Right renal pelvis (tissue), 4 donors: ENCODE results near the gene PALS1. TPM values are rescaled to one million over a fixed set of nuclear protein-coding genes. Genes with fewer than 3 reads are reported as not detected.

Source experiments
- DNase-seq, 4 donors: peaks; one replicate each; pipeline ENCODE4 v3.0.0-alpha.2; 2013; ENCODE audit warnings: low read depth in 4 of 4, low spot score in 3 of 4, missing footprints in 1 of 4
- polyA plus RNA-seq, 4 donors: library from polyadenylated mRNA; unstranded; fragments of 120-200 nt; gene quantifications; one replicate each; pipeline ENCODE4 v1.2.1, GENCODE V29; 2013; ENCODE audit not compliant: insufficient read length in 4 of 4

PALS1 gene
- 100 to 1,000 TPM; 125 to 152 (median 135) TPM for polyA plus RNA-seq

DNA sequence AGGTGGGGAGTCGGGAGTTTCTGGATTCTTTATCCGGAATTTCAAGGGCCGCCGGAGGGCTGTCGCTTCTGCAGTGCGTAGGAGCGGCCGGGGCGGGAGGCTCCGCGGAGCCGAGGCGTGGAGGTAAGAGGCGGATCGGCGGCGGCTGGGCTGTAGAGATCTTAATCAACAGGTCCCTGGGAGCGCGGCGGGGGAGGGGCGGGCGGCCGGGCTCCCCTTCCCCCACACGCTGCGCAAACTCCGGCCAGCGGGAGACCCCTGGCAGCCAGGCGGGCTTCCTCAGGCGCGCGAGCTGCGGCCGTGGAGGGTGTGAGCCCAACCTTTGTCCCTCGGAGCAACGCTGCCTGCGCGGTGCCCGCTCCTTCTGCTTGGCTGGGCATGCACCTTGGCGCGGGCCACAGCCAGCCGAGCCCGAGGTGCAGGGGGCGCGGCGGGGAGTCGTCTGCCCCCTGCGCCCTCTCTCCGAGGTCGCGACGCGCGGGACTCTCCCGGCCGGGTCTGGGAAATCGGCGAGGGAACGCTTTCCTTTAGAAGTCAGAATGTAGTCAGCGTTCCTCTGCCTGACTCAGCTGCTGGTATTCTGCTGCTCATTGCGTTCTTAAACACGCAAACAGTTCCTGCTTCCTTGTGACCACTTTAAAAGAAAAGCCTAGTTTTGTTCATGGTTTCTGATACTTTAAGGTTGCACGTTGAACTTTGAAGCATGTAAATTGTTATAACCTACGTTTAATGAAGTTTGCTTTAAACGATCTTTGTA lies at the start of gene PALS1:
PALS1 (plus strand) TSS at position 25 of the 757 bp plus-strand sequence. CDS start 37,736 bp downstream, outside the sequence.
- peak in 3 of 4 donors; percentile 33 to 74 (median 40) for DNase-seq

DNA sequence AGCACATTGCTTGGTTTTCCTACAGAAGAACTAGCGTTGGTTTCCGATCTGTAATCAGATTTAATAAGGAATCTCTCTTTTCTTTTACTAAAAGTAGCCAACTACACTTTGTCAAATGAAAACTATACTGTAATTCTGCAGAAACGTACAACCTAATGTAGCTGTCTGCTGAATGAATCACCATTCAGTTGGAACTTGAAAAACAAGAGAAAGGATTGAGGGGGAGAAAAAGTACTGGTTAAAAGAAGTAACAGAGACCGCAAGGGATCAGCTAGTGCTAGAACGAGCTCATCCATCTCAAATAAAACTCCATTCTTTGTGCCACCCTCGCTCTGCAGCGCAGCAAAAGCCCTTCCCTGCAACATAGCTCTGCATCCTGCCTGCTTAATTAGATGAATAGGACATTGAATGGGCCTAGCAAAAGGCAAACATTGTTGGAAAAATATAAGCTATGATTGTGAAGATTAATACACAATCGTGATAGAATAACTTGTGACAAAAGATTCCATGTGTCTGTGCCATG lies 49.4 kb upstream of the PALS1 start:
- no peak for DNase-seq

DNA sequence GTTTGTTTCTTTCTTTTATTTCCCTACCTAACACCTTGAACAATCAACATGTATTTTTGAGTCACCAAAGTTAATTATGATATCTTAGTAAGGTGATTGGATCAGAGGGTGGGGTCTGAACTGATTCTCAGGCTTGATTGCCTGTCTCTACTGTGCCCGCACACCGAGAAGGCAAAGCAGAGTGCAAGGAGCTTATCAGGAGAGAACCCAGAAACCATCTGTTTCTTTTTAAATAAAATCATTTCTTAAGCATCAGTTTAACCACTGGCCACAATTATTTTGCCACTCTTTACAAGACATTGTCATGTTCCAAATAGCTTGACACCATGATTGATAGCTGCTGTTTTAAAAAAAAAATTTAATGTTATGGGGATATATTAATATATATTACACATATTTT lies 48.9 kb upstream of the PALS1 start:
- DNase-seq: no peak

DNA sequence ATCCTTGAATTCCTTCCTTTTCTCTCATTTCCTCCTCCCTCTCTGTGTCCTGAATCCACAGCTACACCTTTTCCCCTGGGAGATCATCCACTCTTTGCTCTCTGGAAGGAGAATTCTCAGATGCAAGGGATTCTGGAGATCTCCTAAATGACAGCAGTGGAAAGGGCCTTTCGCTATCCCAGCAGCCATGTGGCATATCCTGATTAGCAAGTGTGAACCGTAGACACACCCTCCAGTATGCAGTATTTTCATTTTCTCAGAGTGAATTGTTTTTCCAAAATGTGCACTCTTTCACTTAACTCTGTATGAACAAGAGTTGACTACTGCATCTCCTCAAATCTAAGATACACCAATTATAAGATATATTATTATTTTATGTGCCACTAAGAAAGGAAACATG lies 46.0 kb upstream of the PALS1 start:
- no peak for DNase-seq

DNA sequence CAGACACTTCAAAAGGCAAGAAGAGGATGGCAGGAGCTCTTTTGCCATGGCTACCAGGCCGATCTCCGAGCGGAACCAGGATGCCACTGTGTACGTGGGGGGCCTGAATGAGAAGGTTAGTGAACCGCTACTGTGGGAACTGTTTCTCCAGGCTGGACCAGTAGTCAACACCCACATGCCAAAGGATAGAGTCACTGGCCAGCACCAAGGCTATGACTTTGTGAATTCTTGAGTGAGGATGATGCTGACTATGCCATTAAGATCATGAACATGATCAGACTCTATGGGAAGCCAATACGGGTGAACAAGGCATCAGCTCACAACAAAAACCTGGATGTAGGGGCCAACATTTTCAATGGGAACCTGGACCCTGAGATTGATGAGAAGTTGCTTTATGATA lies 42.2 kb upstream of the PALS1 start:
- DNase-seq: no peak

DNA sequence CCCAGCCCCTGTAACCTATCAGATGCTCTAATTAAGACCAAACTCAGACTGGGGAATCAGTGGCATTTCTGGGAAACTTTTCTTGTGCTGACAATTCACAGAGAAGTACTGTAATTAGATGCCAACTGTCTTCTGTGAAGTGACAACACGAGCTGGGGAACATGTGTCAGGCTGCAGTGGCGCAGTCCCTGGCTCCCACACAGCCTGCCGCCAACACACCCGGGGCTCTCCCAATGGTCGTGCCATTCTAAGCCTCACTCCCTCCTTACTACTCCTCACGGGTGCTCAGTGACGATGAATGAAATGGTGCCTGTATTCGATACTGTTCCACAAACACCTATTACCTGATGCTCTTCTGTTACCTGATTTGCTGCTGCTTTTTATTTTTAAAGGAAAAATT lies 33.4 kb upstream of the PALS1 start:
- DNase-seq: no peak

DNA sequence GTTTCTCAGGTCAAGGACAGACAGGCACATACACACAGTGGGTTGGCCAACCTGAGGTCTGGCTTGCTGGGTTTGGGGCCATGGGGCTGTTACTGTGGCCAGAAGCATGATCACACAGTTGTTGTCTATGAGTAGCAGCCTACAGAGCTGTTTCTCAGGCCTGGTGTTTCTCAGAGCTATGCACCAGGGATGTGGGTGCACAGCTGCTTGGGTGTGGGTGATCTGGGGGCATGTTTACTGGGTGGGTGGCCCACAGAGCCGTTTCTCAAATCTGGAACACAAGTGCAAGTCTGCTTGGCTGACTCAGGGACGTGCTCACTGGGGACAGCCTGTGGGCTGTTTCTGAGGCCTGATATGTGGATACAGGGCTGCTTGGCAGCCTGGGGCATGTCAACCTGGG lies 23.1 kb upstream of the PALS1 start:
- DNase-seq: no peak

DNA sequence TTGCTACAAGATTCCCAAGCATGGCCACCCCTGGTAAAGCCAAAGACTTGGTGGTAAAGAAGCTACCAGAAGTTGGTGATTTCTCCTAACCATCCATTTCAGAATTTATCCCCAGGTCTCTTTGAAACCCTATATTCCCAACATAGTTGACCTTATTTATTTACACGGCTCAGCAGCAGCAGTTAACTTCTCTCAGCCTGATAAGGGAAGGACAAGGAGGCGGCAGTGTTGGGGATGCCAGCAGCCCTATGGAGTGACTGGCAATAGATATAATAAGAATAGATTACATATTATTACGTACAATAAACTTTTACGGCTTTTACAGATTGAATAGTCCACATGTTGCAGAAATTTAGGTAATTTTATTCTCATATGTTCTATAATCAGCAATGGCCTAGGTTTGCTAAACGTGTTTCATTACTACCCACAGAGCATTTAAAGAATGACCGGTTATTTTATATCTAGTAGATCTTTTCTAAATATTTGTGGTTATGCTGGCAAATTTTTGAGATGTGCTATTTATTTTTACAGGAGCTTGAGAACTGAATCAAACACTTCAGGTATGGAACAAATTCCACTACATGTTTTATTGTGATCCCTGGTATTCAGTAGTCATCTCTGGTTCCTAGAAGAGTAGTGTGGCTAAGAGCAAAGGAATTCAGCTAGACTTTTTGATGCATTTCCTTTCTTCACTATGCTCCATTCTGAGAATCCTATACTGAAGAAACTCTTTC lies 19.8 kb upstream of the PALS1 start:
- no peak for DNase-seq

DNA sequence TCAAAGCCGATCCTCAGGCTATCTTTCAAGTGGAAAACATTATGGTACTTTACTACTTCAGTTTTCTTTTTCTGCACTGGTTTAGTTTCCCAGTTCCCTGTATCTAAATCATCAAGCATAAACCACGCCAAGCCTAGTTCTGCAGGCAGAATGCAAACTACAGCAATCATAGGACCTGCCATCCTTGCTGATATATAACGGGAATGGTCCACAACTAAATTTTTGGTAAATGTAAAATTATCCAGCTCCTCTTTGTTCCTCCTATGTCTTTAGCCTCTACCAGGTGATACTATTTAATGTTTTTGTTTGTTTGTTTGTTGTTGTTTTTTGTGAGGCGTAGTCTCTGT lies 19.3 kb upstream of the PALS1 start:
- DNase-seq: no peak

DNA sequence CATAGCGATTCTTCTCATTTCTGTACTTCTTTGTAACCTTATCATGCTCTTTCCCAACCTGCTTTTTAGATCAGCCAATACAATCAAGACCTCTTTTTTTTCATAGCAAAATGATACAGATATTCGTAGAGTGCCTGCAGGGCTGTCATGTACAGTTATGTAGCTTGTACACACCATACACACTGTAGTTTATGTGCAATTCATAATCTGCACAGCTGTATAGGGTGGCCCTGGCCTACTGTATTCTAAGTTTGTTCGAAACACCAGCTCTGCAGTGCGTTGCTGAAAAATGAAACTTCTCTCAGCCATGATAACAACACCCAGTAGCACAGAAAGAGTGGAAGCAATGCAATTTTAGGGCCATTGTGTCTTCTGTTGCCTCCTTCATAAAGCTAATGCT lies 15.7 kb upstream of the PALS1 start:
- DNase-seq: no peak

DNA sequence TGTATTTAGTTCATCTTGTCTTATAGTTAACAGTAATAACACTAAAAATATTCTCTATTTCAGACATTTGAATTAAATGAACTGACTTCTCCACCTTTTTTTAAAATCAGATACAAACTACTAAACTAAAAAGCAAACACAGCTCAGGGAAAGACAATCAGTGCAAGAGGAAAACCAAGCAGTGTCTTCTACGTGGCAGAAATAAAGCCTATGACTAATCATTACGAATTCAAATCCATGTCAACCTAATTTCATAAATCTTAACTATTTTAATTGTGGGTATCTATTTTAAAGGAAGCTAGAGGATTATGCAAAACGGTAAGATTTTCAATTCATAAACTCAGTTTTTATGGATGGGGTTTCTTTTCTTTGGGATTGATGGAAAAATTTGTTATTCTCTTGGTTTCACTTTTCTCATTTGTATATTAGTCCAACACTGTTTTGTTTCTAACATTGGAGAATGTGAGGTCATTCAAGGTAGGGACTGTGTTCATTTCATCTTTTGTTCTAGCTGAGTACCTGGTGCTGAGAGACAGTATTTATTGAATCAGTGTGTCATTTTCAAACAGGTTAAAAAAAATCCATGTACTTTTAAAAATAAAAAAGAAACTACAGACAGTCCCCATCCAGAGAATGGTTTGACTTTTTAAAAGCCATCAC lies 12.8 kb upstream of the PALS1 start:
- DNase-seq: no peak

DNA sequence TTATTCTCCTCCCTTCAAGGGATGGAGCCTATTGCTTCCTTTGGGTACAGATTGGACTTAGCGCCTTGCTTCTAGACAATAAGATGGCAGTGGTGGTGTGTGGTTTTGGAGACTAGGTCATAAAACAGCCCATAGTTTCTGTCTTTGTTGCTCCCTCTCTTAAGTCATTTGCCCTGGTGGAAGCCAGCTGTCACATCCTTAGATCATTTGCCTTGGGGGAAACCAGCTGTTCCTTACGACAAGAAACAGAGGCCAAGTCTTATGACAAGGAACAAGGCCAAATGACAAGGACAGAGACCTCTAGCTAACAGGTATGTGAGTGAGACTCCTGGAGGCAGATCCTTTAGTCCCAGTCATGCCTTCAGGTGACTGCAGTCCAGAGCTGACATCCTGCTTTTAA lies 9.2 kb upstream of the PALS1 start:
- DNase-seq: no peak

DNA sequence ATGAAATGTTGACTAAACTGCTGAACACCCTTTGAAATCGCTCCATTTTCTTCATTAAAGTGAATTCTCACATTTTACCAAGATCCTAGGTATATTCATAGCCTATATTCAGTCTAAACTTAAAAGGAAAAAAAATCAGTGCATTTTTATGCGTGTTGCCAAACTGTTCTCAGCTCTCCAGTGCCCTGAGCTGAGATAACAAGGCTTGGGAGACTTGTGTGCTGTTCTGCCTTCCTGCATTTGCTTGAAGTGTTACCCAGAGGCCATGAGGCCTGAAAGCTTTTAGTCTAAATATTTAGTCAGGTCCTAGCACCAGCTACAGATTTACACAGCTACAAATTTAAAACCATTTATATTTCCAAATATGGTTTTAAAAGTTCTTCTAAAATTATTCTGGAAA lies 8.6 kb upstream of the PALS1 start:
- no peak for DNase-seq

DNA sequence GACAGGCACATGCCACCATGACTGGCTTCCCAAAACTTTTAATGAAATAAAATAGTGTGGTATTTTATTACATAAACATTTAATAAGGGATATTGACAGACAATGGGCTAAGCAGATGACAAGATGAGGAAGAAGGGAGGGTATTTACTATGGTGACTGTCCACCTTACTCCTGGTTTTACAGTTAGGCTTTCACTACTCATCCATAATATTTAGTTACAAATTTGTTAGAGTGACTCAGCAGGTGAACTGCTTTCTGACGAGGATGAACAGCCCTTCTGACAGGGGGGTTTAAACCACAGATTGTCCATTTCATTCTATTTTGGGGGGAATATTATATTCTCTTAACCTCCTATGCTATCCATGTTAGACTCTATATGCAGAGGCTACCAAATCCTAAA lies 3.6 kb upstream of the PALS1 start:
- no peak for DNase-seq

DNA sequence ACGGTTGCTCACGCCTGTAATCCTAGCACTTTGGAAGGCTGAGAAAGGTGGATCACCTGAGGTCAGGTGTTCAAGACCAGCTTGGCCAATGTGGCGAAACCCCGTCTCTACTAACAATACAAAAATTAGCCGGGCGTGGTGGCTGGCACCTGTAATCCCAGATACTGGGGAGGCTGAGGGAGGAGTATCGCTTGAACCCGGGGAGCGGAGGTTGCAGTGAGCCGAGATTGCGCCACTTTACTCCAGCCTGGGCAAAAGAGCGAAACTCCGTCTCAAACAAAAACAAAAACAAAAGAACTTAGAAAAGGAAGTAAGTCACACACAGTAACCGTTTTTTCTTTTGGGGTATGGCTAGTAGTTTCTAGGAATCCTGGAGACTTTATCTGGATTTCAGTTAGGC lies 1.7 kb upstream of the PALS1 start:
- DNase-seq: no peak

DNA sequence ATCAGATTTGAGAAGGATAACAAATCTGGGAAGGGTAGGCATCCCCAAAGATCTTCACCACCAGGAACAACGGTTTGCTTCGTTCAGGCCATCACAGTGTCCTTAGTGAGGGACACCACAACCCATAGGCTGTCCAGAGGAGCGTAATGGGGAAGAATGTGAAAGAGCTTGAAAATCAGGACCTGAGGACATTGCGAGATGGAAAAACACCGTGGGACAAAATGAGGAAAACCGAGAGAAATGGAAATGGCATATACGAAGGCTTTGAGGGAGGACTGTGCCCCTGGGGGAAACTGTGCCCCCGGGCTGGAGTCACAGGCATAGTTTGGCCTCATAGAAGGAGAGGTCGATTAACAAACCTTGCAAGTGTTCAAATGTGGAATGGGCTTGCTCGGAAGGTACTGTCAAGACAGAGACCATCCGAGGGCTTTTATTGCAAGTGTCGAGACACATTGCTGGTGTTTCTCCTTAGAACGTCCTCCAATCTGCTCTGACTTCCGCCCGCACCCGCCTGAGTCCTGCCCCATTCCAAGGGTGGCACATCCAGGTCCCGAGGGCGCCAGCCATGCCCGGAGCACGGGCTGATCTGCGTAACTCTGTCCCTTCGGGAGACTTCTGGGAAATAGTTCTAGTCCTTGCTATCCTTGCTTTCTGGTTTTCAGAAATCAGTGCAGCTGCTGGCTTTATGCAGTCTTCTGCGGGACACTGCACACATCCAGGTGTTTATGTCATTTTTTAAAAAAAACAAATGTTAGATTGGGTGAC lies 885 bp upstream of the PALS1 start:
- no peak for DNase-seq

DNA sequence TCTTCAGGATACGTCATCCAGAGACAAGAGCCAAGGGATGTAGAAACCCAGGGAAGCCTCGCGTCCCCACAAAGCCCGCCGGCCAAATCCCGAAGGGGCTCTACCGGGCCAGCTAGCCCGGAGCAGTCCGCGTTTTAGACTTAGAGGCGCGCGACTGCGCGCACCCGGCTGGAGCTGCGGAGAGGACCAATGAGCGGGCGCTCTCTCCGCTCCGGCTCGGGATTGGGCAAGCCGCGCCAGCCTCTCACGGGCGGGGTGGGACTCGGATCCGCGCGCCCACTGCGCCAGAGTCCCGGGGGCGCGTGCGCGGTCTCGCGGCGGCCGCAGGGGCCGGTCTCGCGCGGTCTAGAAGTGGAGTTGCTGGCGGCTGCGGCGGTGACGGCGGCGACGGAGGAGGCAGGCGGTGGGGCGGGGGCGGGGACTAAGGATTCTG lies 241 bp upstream of the PALS1 start:
- DNase-seq: peak; percentile 93 to 94 (median 94)

DNA sequence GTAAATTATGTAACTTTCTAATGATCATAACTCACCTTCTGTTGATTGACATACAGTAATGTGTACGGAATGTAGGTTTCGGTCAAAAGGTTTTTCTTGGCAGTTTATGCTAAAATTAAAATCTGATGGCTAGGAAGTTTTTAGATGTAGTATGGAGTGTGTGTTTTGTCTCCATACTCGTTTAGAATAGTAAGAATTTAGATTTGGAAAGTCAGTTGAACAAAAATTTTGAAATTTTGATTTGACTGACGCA lies 859 bp downstream of the PALS1 start:
- DNase-seq: no peak

DNA sequence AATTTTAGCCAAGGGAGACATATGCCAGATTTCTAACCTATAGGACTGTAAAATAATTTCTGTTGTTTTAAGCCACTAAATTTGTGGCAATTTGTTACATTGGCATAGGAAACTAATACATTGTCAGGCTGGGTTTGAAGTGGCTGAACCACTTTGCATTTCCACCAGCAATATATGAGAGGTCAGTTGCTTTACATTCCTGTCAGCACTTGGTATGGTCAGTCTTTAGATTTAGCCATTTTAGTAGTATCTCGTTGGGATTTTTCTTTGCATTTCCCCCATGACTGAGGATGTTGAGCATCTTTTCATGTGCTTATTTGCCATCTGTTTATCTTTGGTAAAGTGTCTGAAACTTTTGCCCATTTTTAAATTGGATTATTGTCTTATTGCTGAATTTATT lies 3.9 kb downstream of the PALS1 start:
- DNase-seq: no peak

DNA sequence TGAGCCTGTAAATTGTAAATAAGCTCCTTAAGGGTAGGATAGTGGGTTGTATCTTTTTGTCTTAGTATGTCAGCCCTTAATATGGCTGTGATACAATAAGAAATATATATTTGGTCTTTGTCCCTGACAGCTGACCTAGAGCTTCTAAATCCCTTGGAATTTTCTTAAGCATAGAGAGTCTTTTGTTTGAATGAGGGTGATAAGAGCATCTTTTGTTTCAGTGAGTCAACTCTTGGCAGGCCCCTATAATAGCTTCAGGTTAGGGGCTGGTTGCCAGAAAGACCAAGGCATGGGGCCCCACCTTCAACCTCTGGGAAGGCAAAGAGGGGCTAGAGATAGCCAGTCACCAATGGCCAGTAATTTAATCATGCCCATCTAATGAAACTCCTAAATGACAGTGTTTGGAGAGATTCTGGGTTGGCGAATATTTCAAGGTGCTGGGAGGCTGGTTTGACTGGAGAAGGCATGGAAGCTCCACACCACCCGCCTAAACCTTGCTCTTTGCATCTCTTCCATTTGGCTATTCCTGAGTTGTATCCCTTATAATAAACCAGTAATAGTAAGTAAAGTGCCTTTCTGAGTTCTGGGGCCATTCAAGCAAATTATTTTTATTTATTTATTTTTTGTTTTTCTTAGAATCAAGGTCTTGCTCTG lies 10.5 kb downstream of the PALS1 start:
- no peak for DNase-seq
